Panc1 (cell line): ENCODE data around the gene ACTBL2. TPM values are rescaled to one million over a fixed set of nuclear protein-coding genes. Genes with fewer than 3 reads are reported as not detected.

Experiments used
- ATAC-seq: fragments of 200-7000 bp; cut with Tn5 transposase; 2 replicates; pipeline ENCODE4 v1.9.1; 2020; ENCODE audit warnings: mild to moderate bottlenecking, moderate library complexity
- BruUV-seq: library from RNA; stranded (reverse); fragments of 400-500 nt; replicated peaks from 2 replicates; lab custom pipeline; 2021; lab: Mats Ljungman, UMichigan
- CTCF ChIA-PET: fragments of 300-600 bp; sonication (Branson Sonifier 250); formaldehyde crosslinking; loops from one replicate; lab custom pipeline; 2022; ENCODE audit warnings: antibody characterized with exemption; lab: Charles Lee
- POLR2A ChIA-PET: fragments of 300-600 bp; sonication (Branson Sonifier 250); formaldehyde crosslinking; loops from one replicate; lab custom pipeline; 2022; ENCODE audit warnings: antibody characterized with exemption; lab: Charles Lee
- DNase-seq: peaks from one replicate; pipeline ENCODE4 v3.0.0-alpha.2; 2010; ENCODE audit warnings: low read depth, low spot score
- H3K27ac ChIP-seq: 2 replicates; pipeline ENCODE4 v1.5.1; 2011; ENCODE audit warnings: mild to moderate bottlenecking, low read length, inconsistent platforms
- H3K27me3 ChIP-seq: fragments of 200-500 bp; sonication (Bioruptor generic); 2 replicates; pipeline ENCODE4 v1.6.0; 2014; ENCODE audit warnings: low read length, inconsistent platforms; ENCODE audit not compliant: control insufficient read depth, insufficient read depth
- H3K36me3 ChIP-seq: fragments of 200-500 bp; sonication (Bioruptor generic); 2 replicates; pipeline ENCODE4 v1.5.1; 2014; ENCODE audit warnings: inconsistent platforms, mild to moderate bottlenecking, low read length, moderate library complexity; ENCODE audit not compliant: control insufficient read depth, insufficient read depth
- H3K4me1 ChIP-seq: 2 replicates; pipeline ENCODE4 v1.5.1; 2011; ENCODE audit warnings: inconsistent platforms, mild to moderate bottlenecking, low read length, moderate library complexity; ENCODE audit not compliant: control insufficient read depth, insufficient read depth
- H3K4me3 ChIP-seq, 2 experiments: 2 replicates each; pipeline ENCODE4 v1.5.1; 2011 to 2012; ENCODE audit warnings: low read depth in 2 of 2, low read length in 2 of 2, mild to moderate bottlenecking in 2 of 2, inconsistent platforms in 1 of 2, moderate library complexity in 1 of 2
- H3K9me3 ChIP-seq: fragments of 200-500 bp; sonication (Bioruptor generic); 2 replicates; pipeline ENCODE4 v1.5.1; 2014; ENCODE audit warnings: low read depth, mild to moderate bottlenecking, inconsistent platforms, low read length, moderate library complexity; ENCODE audit not compliant: control insufficient read depth, insufficient read depth
- CTCF ChIP-seq: fragments of 450-650 bp; IDR thresholded peaks from 2 replicates; pipeline ENCODE4 v1.5.1; 2017; ENCODE audit warnings: mild to moderate bottlenecking
- POLR2AphosphoS5 ChIP-seq: IDR thresholded peaks from 2 replicates; pipeline ENCODE4 v1.6.1; 2012; ENCODE audit warnings: mild to moderate bottlenecking, low read depth, low read length, moderate library complexity
- REST ChIP-seq, 2 experiments: IDR thresholded peaks; 2 replicates each; pipeline ENCODE4 v1.6.1; 2011 to 2012; ENCODE audit warnings: low read depth in 2 of 2, control low read depth in 1 of 2, low read length in 1 of 2, mild to moderate bottlenecking in 1 of 2, moderate library complexity in 1 of 2; ENCODE audit not compliant: insufficient read depth in 1 of 2
- SIN3A ChIP-seq: IDR thresholded peaks from 2 replicates; pipeline ENCODE4 v1.6.1; 2012; ENCODE audit warnings: low read depth, mild to moderate bottlenecking, low read length, moderate library complexity, borderline replicate concordance; ENCODE audit not compliant: insufficient read depth
- TCF7L2 ChIP-seq: IDR thresholded peaks from 2 replicates; pipeline ENCODE4 v1.6.1; 2011; ENCODE audit warnings: mild to moderate bottlenecking, low read depth, low read length, inconsistent platforms
- in situ Hi-C: cut with HindIII; loops from 2 replicates; pipeline ENCODE4 v1.10.0; 2016; ENCODE audit warnings: low sequenced_read_pairs, low pct_unique_long_range_greater_than_20kb
- intact Hi-C: fragments of 100-400 bp; cut with micrococcal nuclease; formaldehyde crosslinking; loops from one replicate; pipeline ENCODE4 v1.10.0; 2022; ENCODE audit not compliant: unreplicated experiment
- total RNA-seq: library from RNA; stranded (reverse); gene quantifications from one replicate; pipeline ENCODE4 v1.2.1, GENCODE V29; 2021; ENCODE audit not compliant: unreplicated experiment

The ACTBL2 gene
- total RNA-seq, 1 experiment from 2014 or later, result not detected

- Histone ChIP-seq H3K9me3 (no peaks in the 10 kb centered on the region), H3K36me3 (no peaks in the 10 kb centered on the region), H3K4me3 (no peak overlapping the region), H3K27me3 (no peaks in the 10 kb centered on the region), H3K4me1 (no peaks in the 10 kb centered on the region), H3K27ac (no peak overlapping the region)
- in situ Hi-C loops, result no loop called here
- POLR2A ChIA-PET, result no interaction called here
- intact Hi-C loops, result no loop called here
- BruUV-seq, result no TSS peak
- ATAC-seq (no peak), DNase-seq (no peak)
- CTCF ChIA-PET, result no interaction called here
- TF ChIP-seq CTCF, result no peak
- no peak for TF ChIP-seq TCF7L2
- TF ChIP-seq POLR2AphosphoS5, result no peak
- TF ChIP-seq REST (IDR thresholded peaks at IDR 0.05; ENCODE audit: insufficient read depth in 1 of 2, low read depth in 2 of 2, low read length in 1 of 2), result no peak
- no peak for TF ChIP-seq SIN3A
Observed at GRCh38 chr5:57454896-57455295, 27.7 kb downstream of the ACTBL2 start.

GRCh38 chr5:57453728-57454127 lies 28.9 kb downstream of the ACTBL2 start:
- ChIA-PET CTCF (no interaction called here), POLR2A (no interaction called here)
- no TSS peak for BruUV-seq
- Histone ChIP-seq H3K9me3 (no peaks in the 10 kb centered on the region), H3K27me3 (no peaks in the 10 kb centered on the region), H3K4me1 (no peaks in the 10 kb centered on the region), H3K27ac (no peak overlapping the region), H3K36me3 (no peaks in the 10 kb centered on the region), H3K4me3 (no peak overlapping the region)
- TF ChIP-seq TCF7L2 (no peak), SIN3A (no peak), POLR2AphosphoS5 (no peak), REST (IDR thresholded peaks at IDR 0.05; ENCODE audit: insufficient read depth in 1 of 2, low read depth in 2 of 2, low read length in 1 of 2) (no peak), CTCF (no peak)
- in situ Hi-C loops, result no loop called here
- no peak for DNase-seq
- ATAC-seq, result no peak
- intact Hi-C loops, result no loop called here
